Gastroesophageal sphincter (tissue), 4 donors: Measurements from ENCODE around the gene ABR. TPM values are rescaled to one million over a fixed set of nuclear protein-coding genes. Genes with fewer than 3 reads are reported as not detected.
A peak's percentile ranks its signal among the peaks of the same experiment; 100 is the strongest.

Experiments
- ATAC-seq: fragments of 150-250 bp; one replicate; pipeline ENCODE4 v1.9.1; 2016; ENCODE audit warnings: mild to moderate bottlenecking, moderate library complexity
- H3K27ac ChIP-seq, 4 donors: fragments of 200-600 bp; sonication (generic) in 3 of 4; 1 replicate in 3 of 4; 2 replicates in 1 of 4; pipeline ENCODE4 v1.5.1; 2016 to 2019
- H3K27me3 ChIP-seq: fragments of 200-600 bp; sonication (generic); one replicate; pipeline ENCODE4 v1.5.1; 2019
- H3K36me3 ChIP-seq, 2 donors: fragments of 200-600 bp; sonication (generic); one replicate each; pipeline ENCODE4 v1.5.1; 2019; ENCODE audit warnings: control low read depth in 1 of 2
- H3K4me1 ChIP-seq, 3 donors: fragments of 200-600 bp; sonication (generic); 1 replicate in 2 of 3; 2 replicates in 1 of 3; pipeline ENCODE4 v1.5.1; 2016 to 2019; ENCODE audit warnings: control low read depth in 2 of 3
- H3K4me3 ChIP-seq, 2 donors: fragments of 200-600 bp; sonication (generic); one replicate each; pipeline ENCODE4 v1.5.1; 2019; ENCODE audit warnings: mild to moderate bottlenecking in 1 of 2, moderate library complexity in 1 of 2
- H3K9me3 ChIP-seq, 3 donors: fragments of 200-600 bp; sonication (generic); one replicate each; pipeline ENCODE4 v1.5.1; 2017 to 2019; ENCODE audit warnings: control low read depth in 2 of 3
- EP300 ChIP-seq: sonication (generic); formaldehyde crosslinking; IDR thresholded peaks from one replicate; pipeline ENCODE4 v1.6.1; 2017; ENCODE audit warnings: antibody characterized with exemption, mild to moderate bottlenecking
- POLR2A ChIP-seq, 2 donors: fragments of 450-650 bp; IDR thresholded peaks; one replicate each; pipeline ENCODE4 v1.6.1; 2017; ENCODE audit warnings: antibody characterized with exemption in 2 of 2, mild to moderate bottlenecking in 2 of 2, moderate library complexity in 1 of 2
- POLR2AphosphoS5 ChIP-seq: sonication (generic); formaldehyde crosslinking; IDR thresholded peaks from one replicate; pipeline ENCODE4 v1.6.1; 2017; ENCODE audit warnings: antibody characterized with exemption
- WGBS, 2 donors: methylation state at CpG; one replicate each; pipeline ENCODE4 v1.1.5; 2018; ENCODE audit warnings: low coverage in 1 of 2; 5-methylcytosine and 5-hydroxymethylcytosine counted together
- total RNA-seq, 4 donors: library from RNA; depleted of rRNA; stranded (reverse); fragments of >200 nt; gene quantifications; one replicate each; pipeline ENCODE4 v1.1.0, GENCODE V29; 2016
- TF ChIP-seq, protein P1 (sequence below), 4 experiments: fragments of 200-600 bp in 2 of 4; fragments of 450-650 bp in 2 of 4; sonication (generic) in 1 of 4; IDR thresholded peaks; one replicate each; pipeline ENCODE4 v1.5.1; 2017 to 2019; ENCODE audit warnings: antibody characterized with exemption in 4 of 4, mild to moderate bottlenecking in 2 of 4, moderate library complexity in 2 of 4

ABR gene
- total RNA-seq, 4 donors from 2014 or later, result 62.6 to 147 (median 114) TPM

DNA sequence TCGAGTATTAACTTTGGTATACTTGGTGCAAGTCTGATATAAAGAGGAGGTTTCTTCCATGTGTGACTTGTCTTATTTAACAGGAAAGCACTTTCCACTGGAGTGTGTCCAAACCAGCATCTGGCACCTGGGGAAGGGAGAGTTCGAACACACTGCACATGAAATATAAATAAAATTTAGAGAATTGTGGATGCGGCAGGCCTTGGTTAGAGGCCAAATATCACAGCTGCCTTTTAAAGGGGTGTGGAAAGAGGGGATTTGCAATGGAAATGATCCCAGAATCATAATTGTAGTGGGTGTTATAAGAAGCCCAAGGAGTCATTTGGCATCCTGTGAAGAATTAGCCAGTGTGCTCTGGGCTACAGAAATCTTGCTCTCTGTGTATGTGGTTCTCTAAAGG lies 195.9 kb downstream of the ABR start:
- H3K4me3 ChIP-seq, result no peak overlapping the region
- no peak overlapping the region for H3K27ac ChIP-seq
- no peak for ATAC-seq
- no peaks in the 10 kb centered on the region for H3K36me3 ChIP-seq
- H3K27me3 ChIP-seq, result no peaks in the 10 kb centered on the region
- WGBS, 2 donors, result 13 to 30% methylated on average over 3 of the region's 3 CpGs
- TF ChIP-seq POLR2A (IDR thresholded peaks at IDR 0.05) (no peak), POLR2AphosphoS5 (no peak), EP300 (no peak)
- TF ChIP-seq, protein P1, sequence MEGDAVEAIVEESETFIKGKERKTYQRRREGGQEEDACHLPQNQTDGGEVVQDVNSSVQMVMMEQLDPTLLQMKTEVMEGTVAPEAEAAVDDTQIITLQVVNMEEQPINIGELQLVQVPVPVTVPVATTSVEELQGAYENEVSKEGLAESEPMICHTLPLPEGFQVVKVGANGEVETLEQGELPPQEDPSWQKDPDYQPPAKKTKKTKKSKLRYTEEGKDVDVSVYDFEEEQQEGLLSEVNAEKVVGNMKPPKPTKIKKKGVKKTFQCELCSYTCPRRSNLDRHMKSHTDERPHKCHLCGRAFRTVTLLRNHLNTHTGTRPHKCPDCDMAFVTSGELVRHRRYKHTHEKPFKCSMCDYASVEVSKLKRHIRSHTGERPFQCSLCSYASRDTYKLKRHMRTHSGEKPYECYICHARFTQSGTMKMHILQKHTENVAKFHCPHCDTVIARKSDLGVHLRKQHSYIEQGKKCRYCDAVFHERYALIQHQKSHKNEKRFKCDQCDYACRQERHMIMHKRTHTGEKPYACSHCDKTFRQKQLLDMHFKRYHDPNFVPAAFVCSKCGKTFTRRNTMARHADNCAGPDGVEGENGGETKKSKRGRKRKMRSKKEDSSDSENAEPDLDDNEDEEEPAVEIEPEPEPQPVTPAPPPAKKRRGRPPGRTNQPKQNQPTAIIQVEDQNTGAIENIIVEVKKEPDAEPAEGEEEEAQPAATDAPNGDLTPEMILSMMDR (IDR thresholded peaks at IDR 0.05), result no peak
- no peaks in the 10 kb centered on the region for H3K9me3 ChIP-seq
- H3K4me1 ChIP-seq, result peaks cover 0 to 15% (median 10%) of the 10 kb centered on the region in 3 donors

DNA sequence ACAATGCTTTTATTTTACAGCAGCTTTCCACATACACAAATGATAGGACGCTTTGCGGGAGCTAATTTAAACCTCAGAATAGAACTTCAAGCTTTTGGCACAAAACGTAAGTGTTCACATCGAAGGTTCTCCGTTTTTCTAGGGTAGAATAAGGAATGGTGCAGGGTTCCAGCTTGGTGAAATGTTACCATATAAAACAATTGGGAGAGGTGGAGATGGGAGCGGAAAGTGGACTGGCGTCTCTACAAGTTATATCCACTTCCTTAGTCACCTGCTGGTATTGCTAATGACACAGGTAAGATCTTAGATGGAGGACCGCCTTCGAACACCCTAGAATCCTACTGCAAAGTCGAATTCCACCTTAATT lies 198.5 kb downstream of the ABR start:
- 38 to 60% methylated on average over 5 to 10 of the region's 10 CpGs for WGBS, 2 donors
- H3K27ac ChIP-seq, result peak overlapping the region in 1 of 4 donors; percentile 91
- no peak for TF ChIP-seq POLR2A (IDR thresholded peaks at IDR 0.05)
- no peak for TF ChIP-seq EP300
- TF ChIP-seq POLR2AphosphoS5, result no peak
- TF ChIP-seq, protein P1 (IDR thresholded peaks at IDR 0.05), result no peak
- no peaks in the 10 kb centered on the region for H3K27me3 ChIP-seq
- H3K4me3 ChIP-seq, result no peak overlapping the region
- no peak for ATAC-seq
- no peaks in the 10 kb centered on the region for H3K9me3 ChIP-seq
- H3K4me1 ChIP-seq, result peaks cover 0 to 41% (median 19%) of the 10 kb centered on the region in 3 donors
- H3K36me3 ChIP-seq, result no peaks in the 10 kb centered on the region

- peaks cover 0 to 47% (median 20%) of the 10 kb centered on the region in 3 donors for H3K4me1 ChIP-seq
- no peaks in the 10 kb centered on the region for H3K9me3 ChIP-seq
- TF ChIP-seq, protein P1 (IDR thresholded peaks at IDR 0.05), result peak in 3 of 4 experiments; percentile 82 to 87 (median 86)
- TF ChIP-seq POLR2A (IDR thresholded peaks at IDR 0.05), result no peak
- TF ChIP-seq EP300, result no peak
- TF ChIP-seq POLR2AphosphoS5, result peak; percentile 21
- ATAC-seq, result peak; percentile 54
- 1 to 23% methylated on average over 16 to 25 of the region's 43 CpGs for WGBS, 2 donors
- peak overlapping the region; percentile 12 to 96 (median 94) for H3K27ac ChIP-seq
- no peaks in the 10 kb centered on the region for H3K27me3 ChIP-seq
- no peaks in the 10 kb centered on the region for H3K36me3 ChIP-seq
- H3K4me3 ChIP-seq, result peak overlapping the region; percentile 22 to 83
Observed at GRCh38 chr17:980406-981291, 199.1 kb downstream of the ABR start.

DNA sequence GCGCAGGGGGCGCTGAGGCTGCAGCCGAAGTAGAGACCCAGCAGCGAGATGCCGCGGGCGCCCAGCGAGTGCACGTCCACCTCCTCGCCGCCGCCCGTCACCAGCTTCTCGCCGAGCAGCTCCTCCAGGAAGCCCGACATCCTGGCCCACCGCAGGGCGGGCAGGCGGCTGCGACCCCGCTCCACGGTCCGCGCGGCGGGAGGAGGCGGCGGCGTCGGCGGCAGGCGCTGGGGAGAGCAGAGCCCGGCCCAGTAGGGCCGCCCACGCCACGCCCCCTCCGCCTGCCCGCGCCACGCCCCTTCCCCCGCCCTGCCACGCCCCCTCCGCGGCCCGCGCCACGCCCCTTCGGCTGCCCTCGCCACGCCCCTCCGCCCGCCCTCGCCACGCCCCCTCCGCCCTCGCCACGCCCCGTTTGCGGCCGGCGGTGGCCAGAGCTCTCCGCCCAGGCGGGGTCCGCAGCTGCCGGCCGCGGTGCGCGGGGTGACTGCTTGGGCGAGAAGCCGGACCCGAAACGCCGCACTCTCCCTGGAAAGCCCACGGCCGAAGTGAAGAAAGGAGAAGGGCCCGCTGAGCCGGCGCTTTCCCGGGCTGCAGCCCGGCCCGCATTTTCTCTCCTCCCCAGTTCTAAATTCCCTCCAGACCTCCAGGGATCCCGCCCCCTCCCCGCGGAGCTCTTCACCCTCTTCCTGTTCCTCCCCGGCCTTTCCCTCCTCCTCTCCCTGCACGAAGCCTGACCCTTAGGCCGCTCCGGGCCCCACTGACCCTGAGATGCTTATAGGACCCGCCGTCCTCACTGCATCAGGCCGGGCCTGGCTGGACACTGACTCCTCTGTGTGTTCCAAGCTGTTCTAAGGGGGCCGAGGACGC lies 200.0 kb downstream of the ABR start, which contains the start of gene NXN:
NXN (minus strand) TSS at position 238 of the 867 bp plus-strand sequence.
- Histone ChIP-seq H3K27ac (peak within 1 kb of the TSS; percentile 73 to 96 (median 94)), H3K36me3 (no peaks in the 10 kb centered on the region), H3K4me3 (peak within 1 kb of the TSS; percentile 83 to 85), H3K4me1 (peaks cover 0 to 56% (median 28%) of the 10 kb centered on the region in 3 donors), H3K27me3 (no peaks in the 10 kb centered on the region), H3K9me3 (no peaks in the 10 kb centered on the region)
- peak; percentile 91 for ATAC-seq
- TF ChIP-seq, protein P1 (IDR thresholded peaks at IDR 0.05), result peak in 3 of 4 experiments; percentile 24 to 55 (median 46)
- TF ChIP-seq POLR2A (IDR thresholded peaks at IDR 0.05), result peak; percentile 58 to 77
- no peak for TF ChIP-seq EP300
- 0 to 20% methylated on average over 1 of the region's 94 CpGs for WGBS, 2 donors
